Omental fat pad (tissue), 4 donors: Measurements from ENCODE around the gene EEF1AKMT3. TPM values are rescaled to one million over a fixed set of nuclear protein-coding genes. Genes with fewer than 3 reads are reported as not detected.

Experiments used
- ATAC-seq: fragments of 150-250 bp; one replicate; pipeline ENCODE4 v1.9.1; 2016; ENCODE audit warnings: mild to moderate bottlenecking, moderate library complexity; ENCODE audit not compliant: low FRiP score
- DNase-seq: peaks from one replicate; pipeline ENCODE4 v3.0.0-alpha.2; 2019; ENCODE audit warnings: low spot score
- CTCF ChIP-seq, 3 donors: fragments of 450-650 bp; IDR thresholded peaks; one replicate each; pipeline ENCODE4 v1.5.1; 2016 to 2017; ENCODE audit warnings: antibody characterized with exemption in 3 of 3, mild to moderate bottlenecking in 3 of 3, moderate library complexity in 2 of 3
- small RNA-seq: library from RNA; depleted of rRNA; stranded (forward); fragments of <200 nt; gene quantifications from one replicate; pipeline ENCODE3, GENCODE V24; 2016
- total RNA-seq, 4 donors: library from RNA; depleted of rRNA; stranded (reverse); fragments of >200 nt; gene quantifications; one replicate each; pipeline ENCODE4 v1.1.0, GENCODE V29; 2016

Gene EEF1AKMT3
- total RNA-seq, 4 donors from 2014 or later = 6.1 to 10.9 (median 9.3) TPM

- no peak for DNase-seq
- no peak for TF ChIP-seq CTCF (IDR thresholded peaks at IDR 0.05)
- ATAC-seq = no peak
Observed at GRCh38 chr12:57830393-57830792, 58.0 kb downstream of the EEF1AKMT3 start.

Small RNA genes lying within 50 kb of the gene (small RNA-seq; reads per million reads assigned to genes)
- gene MIR26A2 = 1.8 reads per million, percentile 33 among the genes with 10 or more reads in this experiment
- not detected for gene RNU6-1083P

Other genes with a start within 250 kb of the EEF1AKMT3 start
- 10 to 100 TPM; 11.8 to 40.2 (median 15.2) TPM for gene MBD6, start 249.8 kb upstream of the EEF1AKMT3 start, total RNA-seq
- 100 to 1,000 TPM in 3 of 4 donors, 10 to 100 TPM in 1; 96.0 to 134 (median 123) TPM for gene DCTN2, start 225.4 kb upstream of the EEF1AKMT3 start, total RNA-seq
- under 1 TPM in 2 of 4 donors, not detected in 2; 0.09 to 0.13 TPM for gene KIF5A, start 222.6 kb upstream of the EEF1AKMT3 start, total RNA-seq
- 10 to 100 TPM; 16.9 to 21.3 (median 17.6) TPM for gene PIP4K2C, start 181.4 kb upstream of the EEF1AKMT3 start, total RNA-seq
- 10 to 100 TPM in 3 of 4 donors, 1 to 10 TPM in 1; 8.0 to 21.7 (median 13.3) TPM for gene DTX3, start 167.8 kb upstream of the EEF1AKMT3 start, total RNA-seq
- gene ARHGEF25, start 161.2 kb upstream of the EEF1AKMT3 start, total RNA-seq = 10 to 100 TPM; 14.7 to 28.8 (median 20.0) TPM
- 1 to 10 TPM in 2 of 4 donors, under 1 TPM in 2; 0.36 to 3.0 (median 1.0) TPM for gene B4GALNT1, start 139.4 kb upstream of the EEF1AKMT3 start, total RNA-seq
- gene OS9, start 78.5 kb upstream of the EEF1AKMT3 start, total RNA-seq = 100 to 1,000 TPM; 259 to 325 (median 286) TPM
- 1 to 10 TPM; 1.2 to 7.1 (median 1.9) TPM for gene AGAP2, start 33.9 kb upstream of the EEF1AKMT3 start, total RNA-seq
- gene TSPAN31, start 27.6 kb upstream of the EEF1AKMT3 start, total RNA-seq = 10 to 100 TPM; 41.8 to 70.7 (median 65.7) TPM
- 10 to 100 TPM; 81.9 to 96.2 (median 89.0) TPM for gene CDK4, start 20.3 kb upstream of the EEF1AKMT3 start, total RNA-seq
- gene MARCHF9, start 17.5 kb upstream of the EEF1AKMT3 start, total RNA-seq = 1 to 10 TPM; 2.4 to 8.7 (median 5.1) TPM
- 1 to 10 TPM in 2 of 4 donors, under 1 TPM in 1, not detected in 1; 0.19 to 5.6 (median 2.8) TPM for gene CYP27B1, start 5.5 kb upstream of the EEF1AKMT3 start, total RNA-seq
- 10 to 100 TPM; 11.2 to 39.3 (median 15.2) TPM for gene METTL1, start 509 bp upstream of the EEF1AKMT3 start, total RNA-seq
- gene TSFM, start 10.2 kb downstream of the EEF1AKMT3 start, total RNA-seq = 10 to 100 TPM; 20.2 to 36.6 (median 25.6) TPM
- gene AVIL, start 46.1 kb downstream of the EEF1AKMT3 start, total RNA-seq = 1 to 10 TPM; 6.4 to 9.5 (median 8.7) TPM
- 100 to 1,000 TPM; 106 to 179 (median 150) TPM for gene CTDSP2, start 74.1 kb downstream of the EEF1AKMT3 start, total RNA-seq
- gene ATP23, start 169.0 kb downstream of the EEF1AKMT3 start, total RNA-seq = 10 to 100 TPM in 2 of 4 donors, 1 to 10 TPM in 2; 3.6 to 18.3 (median 7.9) TPM